ENCODE data around the gene PFKP.

GRCh38 chr10:3077509-3077908, 10.2 kb downstream of the PFKP start:
- TF ChIP-seq EZH2 (IDR thresholded peaks at IDR 0.05) (no peak), CTCF (IDR thresholded peaks at IDR 0.05) (no peak), EZH2phosphoT487 (IDR thresholded peaks at IDR 0.05) (no peak)

All from neural progenitor cell (in vitro differentiated cells).